ELR (cell line): ENCODE measurements around the gene MAEA.

Source experiments
- DNase-seq: peaks from one replicate; pipeline ENCODE4 v3.0.0-alpha.2; 2015; ENCODE audit warnings: low read depth

MAEA gene

DNA sequence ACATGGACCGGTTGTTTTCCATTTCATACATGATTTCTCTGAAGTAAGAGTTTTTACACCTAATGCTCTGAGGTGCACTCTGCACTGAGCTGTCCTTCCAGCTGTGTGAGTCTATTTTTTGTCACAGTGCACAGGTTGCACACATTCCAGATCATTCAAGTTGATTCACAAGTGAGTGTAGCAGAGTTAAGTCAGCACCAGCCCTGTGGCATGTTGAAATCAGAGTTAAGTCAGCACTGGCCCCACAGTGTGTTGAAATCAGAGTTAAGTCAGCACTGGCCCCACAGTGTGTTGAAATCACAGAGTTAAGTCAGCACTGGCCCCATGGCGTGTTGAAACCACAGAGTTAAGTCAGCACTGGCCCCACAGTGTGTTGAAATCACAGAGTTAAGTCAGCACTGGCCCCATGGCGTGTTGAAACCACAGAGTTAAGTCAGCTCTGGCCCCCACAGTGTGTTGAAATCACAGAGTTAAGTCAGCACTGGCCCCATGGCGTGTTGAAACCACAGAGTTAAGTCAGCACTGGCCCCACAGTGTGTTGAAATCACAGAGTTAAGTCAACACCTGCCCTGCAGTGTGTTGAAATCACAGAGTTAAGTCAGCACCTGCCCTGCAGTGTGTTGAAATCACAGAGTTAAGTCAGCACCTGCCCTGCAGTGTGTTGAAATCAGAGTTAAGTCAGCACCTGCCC is 45.6 kb downstream of the MAEA start:
- DNase-seq: peak; percentile 24

DNA sequence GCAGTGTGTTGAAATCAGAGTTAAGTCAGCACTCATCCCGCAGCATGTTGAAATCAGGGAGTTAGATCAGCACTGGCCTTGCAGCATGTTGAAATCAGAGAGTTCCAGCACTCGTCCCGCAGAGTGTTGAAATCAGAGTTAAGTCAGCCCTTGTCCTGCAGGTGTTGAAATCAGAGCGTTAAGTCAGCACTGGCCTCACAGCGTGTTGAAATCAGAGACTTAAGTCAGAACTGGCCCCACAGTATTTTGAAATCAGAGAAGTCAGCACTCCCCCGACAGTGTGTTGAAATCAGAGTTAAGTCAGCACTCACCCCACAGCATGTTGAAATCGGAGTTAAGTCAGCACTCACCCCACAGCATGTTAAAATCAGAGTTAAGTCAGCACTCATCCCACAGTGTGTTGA is 46.4 kb downstream of the MAEA start:
- no peak for DNase-seq

DNA sequence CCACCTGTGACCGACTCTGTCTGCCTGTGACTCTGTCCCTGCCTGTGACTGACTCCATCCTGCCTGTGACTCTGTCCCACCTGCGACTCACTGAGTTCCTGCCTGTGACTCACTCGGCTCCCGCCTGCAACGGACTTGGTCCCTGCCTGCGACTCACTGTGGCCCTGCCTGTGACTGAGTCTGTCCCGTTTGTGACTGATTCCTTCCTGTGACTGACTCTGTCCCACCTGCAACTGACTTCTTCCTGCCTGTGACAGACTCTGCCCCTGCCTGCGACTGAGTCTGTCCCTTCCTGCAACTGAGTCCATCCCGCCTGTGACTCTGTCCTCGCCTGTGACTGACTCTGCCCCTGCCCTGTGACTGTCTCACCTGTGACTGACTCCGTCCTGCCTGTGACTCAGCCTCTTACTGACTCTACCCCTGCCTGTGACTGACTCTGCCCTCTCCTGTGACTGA is 47.7 kb downstream of the MAEA start:
- DNase-seq: peak; percentile 61

DNA sequence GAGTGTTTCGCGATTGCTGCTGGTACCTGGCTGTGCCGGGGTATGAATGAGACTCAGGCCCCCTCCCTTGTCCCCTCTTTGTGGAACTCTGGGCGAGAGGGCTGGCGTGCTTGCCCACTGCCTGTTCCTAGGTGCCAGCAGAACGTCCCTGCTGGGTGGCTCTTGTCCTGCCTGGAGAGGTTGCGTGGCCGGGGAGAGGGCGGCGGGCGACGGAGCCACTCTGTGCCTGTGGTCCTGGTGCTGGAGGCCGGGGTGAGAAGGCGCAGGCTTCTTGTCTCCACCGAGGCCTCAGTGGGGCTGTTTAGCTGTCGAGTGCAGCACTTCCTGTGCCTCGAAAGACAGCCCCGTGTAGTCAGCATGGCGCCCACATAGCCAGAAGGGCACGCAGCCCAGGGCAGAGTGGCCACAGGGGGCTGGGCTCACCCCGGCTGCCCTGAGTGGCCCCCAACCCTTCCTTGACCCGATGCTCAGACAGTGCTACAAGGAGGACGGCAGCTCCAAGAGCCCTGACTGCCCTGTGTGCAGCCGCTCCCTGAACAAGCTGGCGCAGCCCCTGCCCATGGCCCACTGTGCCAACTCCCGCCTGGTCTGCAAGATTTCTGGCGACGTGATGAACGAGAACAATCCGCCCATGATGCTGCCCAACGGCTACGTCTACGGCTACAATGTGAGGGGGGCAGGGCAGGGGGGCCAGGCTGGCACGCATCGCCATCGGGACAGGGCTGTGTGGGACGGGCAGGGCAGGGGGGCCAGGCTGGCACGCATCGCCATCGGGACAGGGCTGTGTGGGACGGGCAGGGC is 48.5 kb downstream of the MAEA start:
- DNase-seq: no peak

GRCh38 chr4:1338752-1339414 is 49.2 kb downstream of the MAEA start:
- DNase-seq: no peak

- DNase-seq: no peak
Measured at GRCh38 chr4:1339489-1339888, 49.8 kb downstream of the MAEA start.

DNA sequence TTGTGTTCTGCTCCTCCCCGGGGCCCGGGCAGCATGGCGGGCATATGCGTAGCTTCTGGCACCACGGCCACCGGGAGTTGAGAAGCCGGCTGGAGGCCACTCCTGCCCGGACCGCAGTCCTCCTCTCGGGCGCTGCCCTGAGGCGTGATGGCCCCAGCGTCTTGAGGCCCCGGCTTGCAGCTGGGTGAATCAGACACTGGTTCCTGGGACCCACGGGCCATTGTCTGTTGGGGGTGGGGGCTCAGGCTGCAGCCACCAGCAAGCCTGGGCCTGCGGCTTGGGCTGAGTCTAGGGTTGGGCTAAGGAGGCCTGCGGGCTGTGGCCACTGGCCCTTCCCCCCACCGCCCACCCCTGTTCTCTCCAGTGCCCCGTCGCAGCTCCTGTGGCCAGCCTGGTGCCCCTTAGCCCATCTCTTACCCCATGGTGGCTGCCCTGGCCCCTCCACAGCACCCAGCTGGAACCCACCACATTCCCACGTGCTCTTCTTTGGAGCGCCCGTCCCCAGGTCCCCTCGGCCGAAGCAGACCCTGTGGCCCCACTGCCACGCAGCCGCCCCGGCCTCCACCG is 50.6 kb downstream of the MAEA start:
- DNase-seq: no peak

DNA sequence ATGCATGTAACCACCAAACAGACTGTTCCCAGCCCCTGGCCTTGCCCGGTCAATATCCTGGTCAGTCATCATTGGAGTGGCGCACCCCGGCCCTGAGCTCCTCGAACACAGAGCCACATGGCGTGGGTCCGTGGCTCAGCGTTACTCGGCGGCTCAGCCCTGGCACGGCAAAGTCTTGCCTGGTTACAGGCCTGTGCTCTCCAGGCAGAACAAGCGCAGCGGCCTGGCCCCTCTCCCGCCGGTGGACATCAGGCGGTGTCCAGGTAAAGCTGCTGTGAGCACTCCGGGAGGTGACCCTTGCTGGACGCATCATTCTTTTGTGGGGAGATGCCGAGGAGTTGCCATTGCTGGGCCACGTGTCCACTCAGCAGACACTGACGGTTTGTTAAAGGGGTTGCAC is 51.2 kb downstream of the MAEA start:
- no peak for DNase-seq

DNA sequence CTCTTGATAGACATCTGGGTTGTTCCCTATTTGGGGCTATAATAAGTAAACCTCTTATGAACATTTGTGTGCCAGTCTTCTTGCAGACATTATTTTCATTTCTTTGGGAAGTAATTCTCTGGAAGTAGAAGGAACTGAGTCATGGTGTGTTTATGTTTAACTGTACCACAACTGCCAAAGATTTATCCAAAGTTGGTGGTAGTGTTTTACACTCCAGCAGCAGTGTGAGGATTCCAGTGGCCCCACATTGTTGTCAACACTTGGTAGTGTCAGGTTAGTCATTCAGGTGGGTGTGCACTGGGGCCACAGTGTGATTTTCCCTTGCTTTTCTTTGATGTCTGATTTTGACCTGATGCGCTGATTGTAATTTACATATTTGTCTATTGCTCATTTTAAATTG is 52.3 kb downstream of the MAEA start:
- DNase-seq: peak; percentile 51

DNA sequence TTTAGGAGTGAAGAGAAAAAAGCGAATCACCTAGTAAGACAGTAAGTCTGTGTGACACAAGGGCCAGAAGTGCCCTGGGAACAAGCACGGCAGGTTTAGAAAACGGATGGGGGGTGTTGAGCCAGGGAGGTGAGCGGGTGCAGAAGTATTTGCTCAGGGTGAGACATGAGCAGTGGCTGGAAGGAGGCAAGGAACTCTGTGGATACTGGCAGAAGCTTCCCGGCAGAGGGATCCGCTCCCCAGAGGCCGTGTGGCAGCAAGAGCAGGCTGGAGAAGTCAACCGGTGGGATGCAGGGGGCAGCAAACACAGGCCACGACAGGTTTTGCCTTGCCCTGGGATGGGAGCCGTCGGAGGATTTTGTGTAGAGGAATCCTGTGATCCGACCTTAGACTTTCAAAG is 55.0 kb downstream of the MAEA start:
- DNase-seq: no peak

- DNase-seq: peak; percentile 46
Measured at GRCh38 chr4:1345903-1346780, 56.5 kb downstream of the MAEA start.

DNA sequence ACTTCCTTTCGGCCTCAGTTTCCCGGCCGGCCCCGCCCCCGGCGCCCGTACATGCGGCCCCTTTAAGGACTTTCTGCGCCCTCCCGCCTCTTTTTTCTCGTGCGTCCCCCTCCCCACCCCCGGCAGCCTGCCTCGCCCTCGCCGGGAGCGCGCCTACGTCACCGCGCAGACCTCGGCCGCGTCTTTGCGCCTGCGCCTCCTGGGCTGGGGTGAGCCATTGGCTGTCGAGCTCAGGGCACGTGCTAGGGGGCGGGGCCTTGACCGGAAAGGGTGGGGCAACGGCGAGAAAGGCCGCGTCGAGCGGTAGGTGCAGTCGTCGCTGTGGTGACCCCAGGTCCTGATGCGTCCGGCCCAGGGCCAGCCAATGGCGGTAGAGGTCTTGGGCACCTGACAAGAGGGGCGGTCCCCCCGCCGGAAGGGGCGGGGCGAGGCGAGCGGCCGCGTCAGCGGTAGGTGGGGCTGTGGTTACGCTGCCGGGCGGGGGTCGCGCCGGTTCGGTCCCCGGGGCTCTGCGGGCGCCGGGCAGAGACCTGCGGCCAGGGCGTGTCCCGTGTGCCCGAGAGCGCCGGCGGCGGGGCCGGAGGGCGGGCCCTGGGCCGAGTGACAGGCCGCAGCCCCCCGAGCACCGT is 57.2 kb downstream of the MAEA start, which contains the start of gene UVSSA:
TSS of gene UVSSA (plus strand) at position 428 of the 629 bp plus-strand sequence. CDS start 884 bp downstream, outside the sequence.
- peak; percentile 98 for DNase-seq

GRCh38 chr4:1347410-1347864 is 57.7 kb downstream of the MAEA start:
- DNase-seq: peak; percentile 84

- no peak for DNase-seq
Measured at GRCh38 chr4:1348014-1348513, 58.4 kb downstream of the MAEA start.

GRCh38 chr4:1348746-1349145 is 59.1 kb downstream of the MAEA start:
- no peak for DNase-seq

DNA sequence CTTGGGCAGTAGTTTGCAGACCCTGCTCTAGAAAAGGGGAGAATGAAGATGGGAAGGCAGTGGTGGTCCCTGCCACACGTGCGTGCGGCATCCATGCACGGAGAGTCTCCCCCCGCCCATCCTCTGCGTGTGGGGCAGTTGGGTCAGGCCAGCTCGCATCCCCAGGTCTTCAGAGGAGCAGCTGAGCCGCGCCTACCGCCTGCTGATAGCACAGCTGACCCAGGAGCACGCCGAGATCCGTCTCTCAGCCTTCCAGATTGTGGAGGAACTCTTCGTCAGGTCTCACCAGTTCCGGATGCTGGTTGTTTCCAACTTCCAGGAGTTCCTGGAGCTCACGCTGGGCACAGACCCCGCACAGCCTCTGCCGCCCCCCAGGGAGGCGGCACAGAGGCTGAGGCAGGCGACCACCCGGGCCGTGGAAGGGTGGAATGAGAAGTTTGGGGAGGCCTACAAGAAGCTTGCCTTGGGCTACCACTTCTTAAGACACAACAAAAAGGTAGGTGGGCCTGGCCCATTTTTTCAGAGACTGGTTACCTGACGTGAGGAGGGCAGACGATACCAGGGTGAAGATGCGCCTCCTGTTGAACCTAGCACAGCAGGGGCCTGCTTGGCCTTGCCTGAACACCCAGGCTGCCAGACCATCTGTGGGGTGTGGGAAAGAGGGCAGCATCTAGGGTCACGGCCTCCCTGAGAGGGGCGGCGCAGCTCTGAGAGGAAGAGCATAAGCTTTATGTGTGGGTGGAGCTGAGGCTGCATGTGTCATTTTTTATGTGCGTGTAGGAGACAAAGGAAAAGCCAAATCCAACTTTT is 59.9 kb downstream of the MAEA start:
- no peak for DNase-seq

DNA sequence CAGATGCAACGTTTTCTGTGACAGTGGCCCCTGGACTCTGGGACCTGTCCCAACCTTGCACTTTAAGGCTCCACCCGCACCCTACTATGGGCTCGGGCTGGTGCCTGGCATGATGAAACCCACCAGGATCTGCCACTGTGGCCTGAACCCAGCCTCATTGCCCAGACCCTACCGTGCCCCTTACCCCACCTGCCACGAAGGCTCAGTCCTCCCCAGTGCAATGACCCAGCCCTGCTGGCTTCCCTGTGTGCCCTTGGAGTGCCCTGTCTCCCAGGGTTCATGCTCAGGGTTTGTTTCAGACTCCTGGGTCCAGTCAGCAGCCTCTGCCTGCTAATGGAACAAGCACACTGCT is 60.5 kb downstream of the MAEA start:
- no peak for DNase-seq

- DNase-seq: peak; percentile 79
Measured at GRCh38 chr4:1351854-1352566, 62.3 kb downstream of the MAEA start.

GRCh38 chr4:1352567-1352900 is 62.8 kb downstream of the MAEA start:
- DNase-seq: no peak
